Islet precursor cell (in vitro differentiated cells): ENCODE results near the gene AGPAT4.
"Not testable (repeated sequence)": the region's sequence is repeated elsewhere in the genome, so short reads cannot be mapped to it uniquely, and the experiment has no call there.

Experiments
- DNase-seq: peaks from one replicate; pipeline ENCODE4 v3.0.0-alpha.2; 2018

The AGPAT4 gene

DNA sequence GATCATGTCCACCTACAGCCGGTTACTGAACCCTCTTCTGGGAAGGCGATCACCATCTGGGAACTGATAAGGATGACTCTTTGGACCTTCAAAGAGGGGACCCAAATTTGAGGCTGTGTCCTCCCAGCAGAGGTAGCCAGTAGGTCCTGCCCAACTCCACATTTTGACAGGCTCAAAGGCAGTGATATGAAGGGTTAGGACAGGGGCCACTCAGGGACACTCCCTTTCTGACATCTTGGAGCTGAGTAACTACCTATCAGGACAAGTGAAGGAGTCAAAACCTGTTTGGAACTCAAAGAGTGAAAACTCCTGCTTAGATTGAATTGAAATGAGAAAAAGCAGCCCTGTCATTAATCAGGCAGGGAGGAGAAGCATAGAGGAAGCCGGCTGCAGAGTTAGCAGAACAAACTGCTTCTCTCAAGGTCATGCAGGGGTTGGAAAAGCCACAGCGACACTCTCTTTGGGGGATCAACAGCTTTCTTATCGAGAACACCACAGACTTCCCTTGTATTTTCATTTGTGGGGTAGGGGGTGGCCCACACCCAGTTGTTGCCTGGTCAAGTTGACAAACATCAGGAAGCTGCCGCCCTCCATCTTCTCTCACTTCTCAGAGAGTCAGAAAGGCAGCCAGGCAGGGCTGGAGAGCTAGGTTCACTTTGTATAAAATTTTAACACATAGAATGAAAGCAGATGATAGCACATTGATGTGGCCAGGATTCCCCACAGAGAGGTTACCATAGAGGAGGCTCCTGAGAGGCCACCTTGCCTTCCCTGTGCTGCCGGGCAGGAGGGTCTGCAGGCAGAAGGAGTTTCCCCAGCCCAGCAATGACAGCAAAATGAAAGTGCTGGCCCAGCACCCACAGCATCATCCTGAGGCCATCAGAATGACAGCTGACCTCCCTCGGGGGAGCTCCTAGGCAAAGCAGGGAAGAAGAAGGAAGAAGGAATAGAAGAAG, 47.6 kb downstream of the AGPAT4 start:
- no peak for DNase-seq

DNA sequence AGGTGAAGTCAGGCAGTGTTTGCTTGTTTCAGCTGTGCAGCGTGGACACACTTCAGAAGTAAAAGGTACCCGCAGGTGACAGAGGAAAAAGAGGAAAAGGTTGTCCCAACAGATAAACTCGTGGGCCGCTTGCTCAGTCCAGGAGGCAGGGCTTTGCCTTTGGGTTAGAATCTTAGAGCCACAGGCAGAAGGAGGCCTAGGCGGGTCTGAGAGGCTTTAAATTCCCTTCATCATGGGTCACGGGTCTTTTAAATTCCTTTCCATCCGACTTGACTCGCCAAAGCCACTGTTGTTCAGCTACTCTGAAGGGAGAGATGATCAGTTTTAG, 48.2 kb downstream of the AGPAT4 start:
- DNase-seq, result no peak

DNA sequence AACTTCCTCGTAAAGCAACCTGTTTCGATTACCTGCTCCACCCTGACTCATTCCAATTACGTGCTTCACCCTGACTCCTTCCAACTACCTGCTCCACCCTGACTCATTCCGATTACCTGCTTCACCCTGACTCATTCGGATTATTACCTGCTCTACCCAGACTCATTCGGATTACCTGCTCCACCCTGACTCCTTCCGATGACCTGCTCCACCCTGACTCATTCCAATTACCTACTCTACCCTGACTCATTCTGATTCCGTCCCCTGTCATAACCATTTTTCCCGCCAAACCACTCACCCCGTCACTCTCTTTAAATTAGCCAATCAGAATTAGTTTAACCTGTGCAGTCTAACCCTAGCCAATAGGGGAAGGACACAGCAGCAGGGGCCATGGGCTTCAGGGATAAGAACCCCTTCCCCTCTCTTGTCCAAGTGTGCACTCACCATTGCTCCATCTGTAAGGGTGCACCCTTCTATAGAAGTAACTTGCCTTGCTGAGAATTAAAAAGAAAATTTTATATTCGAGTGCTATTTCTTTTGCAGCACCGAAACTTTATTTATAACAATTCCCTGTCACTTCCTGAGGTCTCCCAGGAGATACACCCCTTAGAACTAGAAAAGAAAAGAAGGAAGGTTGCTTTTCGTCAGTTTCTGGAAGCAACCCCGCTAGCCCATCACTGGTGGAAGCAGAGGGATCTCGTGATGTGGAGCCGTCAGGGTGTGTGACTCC, 48.7 kb downstream of the AGPAT4 start:
- not testable (repeated sequence) for DNase-seq

DNA sequence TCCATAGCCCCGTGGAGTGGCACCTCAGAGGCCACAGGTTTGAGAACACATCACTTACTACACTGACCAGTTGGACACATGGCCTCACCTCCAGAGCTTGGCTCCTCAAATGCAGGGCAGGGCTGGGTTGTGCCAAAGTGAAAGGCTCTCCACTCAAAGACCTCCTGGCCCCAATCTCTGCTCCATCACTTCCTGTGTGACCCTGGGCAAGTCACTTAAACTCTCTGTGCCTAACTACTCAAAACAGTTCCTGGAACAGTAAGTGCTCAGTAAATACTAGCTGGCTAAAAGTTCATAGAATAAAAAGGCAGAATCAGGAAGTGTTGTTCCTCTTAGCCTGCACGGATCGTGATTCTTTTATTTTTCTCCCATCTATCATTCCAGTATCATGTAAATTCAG, 50.2 kb downstream of the AGPAT4 start:
- DNase-seq, result no peak

DNA sequence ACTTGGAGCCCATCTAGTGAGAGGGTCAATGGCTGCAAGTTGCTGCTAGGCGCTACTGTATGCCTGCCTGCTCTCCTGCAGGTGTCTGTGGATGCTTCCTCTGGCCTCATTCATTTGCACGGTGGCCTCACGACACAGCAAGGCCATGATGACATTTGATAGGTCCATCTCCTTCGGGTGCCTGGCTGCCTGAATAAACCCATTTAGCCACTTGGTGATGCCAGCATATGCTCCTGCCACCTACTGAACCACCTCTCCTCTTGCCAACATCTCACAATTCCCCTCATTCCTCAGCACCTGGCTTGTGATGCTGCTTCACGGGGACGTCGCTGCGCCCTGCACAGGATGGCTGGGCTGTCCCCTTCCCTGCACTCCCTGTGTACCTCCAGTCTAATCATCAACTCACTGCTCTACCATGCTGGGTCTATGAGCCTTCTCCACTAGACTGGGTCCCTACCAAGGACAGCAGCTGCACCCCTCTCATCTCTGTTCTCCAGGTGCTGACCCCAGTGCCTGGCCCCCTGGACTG, 51.1 kb downstream of the AGPAT4 start:
- no peak for DNase-seq

DNA sequence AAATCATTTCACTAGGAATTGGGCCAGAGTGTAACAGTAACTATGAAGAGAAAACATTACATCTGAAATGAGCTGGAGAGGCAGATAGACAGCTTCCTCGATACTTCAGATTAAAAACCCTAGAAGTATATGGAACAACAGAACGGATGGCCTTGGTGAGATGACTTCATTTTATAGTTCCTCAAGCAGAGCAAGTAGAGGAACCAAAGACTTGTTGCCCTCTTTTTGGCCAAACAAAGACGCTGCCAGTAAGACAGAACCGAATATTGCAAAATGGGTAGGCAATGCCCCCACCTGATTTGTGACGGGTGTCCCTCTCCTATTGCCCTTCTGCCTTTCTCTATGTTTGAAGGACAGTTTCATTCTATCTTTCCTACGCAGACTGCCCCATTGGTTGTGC, 53.5 kb downstream of the AGPAT4 start:
- DNase-seq, result no peak

DNA sequence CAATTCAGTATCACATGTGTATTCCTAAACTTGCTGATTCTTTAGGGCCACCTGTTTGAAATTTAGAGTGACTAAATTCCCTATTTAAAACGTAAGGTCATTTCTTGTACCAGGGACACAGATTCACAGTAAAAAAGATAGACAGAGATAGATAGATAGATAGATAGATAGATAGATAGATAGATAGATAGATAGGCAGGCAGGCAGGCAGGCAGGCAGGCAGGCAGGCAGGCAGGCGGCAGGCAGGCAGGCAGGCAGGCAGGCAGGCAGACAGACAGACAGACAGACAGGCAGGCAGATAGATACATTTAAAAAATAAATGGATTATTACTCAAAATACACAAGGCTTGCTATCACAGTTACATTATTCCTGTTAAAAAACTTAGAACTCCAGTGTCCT, 54.2 kb downstream of the AGPAT4 start:
- DNase-seq, result no peak

DNA sequence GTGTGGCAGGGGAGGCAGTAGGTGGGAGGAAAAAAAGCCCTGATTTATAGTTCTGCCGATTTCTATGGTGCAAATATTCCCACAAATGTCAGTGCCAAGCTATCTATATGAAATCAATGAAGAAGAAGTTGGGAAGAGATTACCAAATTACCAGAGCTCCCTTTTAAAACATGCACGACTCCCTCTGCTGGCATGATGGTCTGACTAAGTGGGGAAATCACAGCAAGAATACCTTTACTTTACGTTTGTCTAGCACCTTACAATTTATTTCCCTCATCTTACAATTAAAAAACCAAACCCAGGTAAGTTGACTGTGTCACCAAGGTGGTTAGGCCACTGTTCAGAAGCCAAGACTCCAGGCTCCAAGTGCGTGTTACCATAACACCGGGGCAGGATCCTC, 55.6 kb downstream of the AGPAT4 start:
- DNase-seq, result no peak

DNA sequence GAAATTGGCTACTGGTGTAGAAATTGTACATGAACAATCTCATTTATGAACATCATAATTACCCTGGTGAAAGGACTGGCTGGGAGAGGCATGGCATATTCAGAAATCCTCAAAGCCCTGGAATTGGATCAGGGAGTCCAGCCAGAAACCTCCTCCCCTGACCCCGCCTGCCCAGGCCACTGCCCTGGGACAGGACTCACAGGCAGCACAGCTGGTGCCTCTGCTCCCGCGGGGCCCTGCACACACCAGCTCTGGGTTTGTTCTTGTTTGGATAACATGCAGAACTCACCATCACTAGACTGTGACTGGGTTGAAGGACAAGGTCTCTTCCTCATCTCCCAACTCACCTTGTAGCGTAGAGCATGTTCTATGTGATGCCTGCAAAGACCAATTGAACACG, 56.2 kb downstream of the AGPAT4 start:
- DNase-seq, result no peak

DNA sequence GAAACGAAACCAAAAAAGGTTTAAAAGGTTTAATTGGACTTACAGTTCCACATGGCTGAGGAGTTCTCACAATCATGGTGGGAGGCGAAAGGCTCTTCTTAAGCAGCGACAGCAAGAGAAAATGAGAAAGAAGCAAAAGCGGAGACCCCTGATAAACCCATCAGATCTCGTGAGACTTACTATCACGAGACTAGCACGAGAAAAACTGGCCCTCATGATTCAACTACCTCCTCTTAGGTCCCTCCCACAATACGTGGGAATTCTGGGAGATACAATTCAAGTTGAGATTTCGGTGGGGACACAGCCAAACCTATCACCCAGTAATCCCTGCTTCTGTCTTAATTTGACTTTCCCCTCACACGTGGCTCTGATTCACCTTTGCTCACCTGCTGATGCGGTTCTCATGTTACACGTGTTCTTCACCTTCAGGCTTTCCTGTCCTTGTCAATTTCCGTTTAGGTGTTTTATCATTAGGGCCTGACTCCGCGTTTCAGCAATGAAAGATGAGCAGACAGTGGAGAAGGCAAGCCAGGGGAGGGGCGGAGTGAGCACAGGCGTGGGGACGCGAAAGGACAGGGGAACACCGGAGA, 57.1 kb downstream of the AGPAT4 start:
- no peak for DNase-seq

DNA sequence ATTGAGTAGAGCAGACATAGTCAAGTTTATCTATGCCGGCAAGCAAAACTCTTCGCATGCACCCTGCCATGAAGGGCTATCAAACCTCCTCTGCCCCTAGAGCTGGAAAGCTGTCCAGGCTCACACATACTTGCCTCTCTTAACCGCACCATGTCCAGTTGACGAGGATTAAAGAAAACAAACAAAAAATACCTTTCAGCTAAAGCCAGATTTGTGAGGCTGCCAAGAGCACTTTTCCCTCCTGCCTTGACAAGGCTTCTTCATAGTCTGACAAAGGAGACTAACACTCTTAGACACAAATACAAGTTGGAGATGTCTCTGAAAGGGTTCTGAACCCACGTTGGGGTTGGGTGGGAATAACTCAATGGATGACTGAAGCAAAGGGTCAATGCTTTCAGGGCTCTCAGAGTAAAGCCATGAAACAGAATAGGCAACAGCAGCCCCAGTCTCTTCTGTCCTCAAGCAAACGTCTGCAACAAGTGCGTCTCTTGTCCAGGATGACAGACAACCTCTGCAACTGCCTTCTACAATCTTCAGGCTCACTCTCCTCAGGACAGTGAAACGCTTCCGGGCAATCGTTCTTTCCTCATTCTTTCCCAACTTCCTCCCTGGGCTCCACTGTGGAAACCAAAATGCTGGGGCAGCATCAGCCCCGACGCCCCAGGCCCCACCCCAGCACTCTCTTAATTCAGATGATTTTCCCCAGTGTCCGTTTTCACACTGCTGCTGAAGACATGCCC, 57.8 kb downstream of the AGPAT4 start:
- DNase-seq, result no peak

DNA sequence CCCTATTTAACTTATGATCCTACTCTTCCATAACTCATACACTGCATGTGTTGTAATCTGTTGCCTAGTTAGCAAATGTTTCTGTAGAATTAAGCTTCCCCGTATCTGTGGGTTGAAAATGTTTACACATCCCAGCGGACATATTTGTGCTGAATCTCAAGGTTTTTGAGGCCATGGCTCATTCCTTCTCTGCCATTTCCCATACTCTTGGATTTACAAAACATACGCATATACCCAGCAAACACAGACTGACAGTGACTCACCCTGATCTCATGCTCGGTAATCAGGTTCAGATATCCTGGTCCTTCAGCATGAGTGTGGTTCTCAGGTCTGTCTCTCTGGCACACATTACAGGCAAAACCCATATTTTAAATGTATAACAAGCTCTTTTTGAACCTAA, 58.7 kb downstream of the AGPAT4 start:
- no peak for DNase-seq

DNA sequence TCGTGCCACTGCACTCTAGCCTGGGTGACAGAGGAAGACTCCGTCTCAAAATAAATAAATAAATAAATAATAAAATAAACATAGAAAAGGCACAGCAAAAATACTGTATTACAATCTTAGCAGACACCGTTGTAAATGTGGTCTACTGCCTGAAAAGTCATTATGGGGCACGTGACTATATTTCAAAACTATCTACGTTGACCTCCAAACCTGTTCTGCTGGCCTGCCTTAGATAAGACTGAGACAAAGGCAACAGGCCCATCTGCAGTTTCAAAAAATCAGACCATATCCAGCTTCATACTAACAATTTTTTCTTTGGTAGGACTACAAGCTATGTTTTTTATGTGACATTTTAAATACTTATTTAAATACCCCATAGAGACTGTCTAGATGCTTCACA, 59.1 kb downstream of the AGPAT4 start:
- DNase-seq, result no peak

DNA sequence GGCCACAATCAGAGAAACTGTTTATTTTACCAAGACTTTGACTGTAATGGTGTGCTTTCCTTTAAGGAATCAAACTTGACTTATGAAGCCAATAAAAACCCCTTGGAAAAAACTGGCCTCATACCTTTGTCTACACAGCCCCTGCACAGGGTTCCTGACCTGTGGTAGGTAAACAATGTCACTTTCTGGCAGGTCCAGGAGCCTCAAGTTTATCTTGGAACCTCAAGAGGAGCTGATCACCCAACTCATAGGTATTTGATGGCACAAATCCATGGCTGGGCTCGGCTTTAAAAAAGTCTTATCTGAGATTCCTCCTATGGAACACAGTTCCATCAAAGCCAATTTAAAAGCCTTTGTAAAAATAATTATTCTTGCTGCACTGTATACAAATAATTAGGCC, 61.0 kb downstream of the AGPAT4 start:
- no peak for DNase-seq

DNA sequence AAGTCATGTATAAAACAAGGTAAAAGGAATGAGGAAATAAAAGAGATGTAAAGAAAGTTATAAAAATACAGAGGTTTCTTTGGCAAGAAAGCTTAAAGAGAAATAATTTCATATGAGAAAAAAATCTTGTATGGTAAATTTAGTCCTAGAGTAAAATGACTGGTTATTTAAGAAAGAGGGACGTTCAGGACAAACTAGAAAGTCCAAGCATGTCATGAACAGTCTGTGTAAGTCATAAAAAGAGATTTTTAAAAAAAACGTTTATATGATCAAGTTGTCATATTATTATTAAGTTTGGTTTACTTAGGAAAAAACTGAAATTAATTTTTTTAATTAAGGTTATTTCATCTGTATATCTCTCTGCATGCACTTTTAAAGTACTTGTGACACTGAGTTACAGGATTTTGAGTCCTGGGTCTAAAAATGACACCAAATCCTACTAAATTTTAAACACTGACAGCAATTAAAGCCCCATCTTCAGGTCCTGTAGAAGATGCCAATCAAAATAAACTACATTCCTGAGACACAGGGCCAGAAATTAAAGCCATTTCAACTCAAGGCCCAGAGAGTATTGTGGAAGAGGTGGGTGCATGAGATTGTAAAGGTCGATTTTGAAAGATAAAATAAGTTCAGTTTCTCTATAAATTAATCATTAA, 62.4 kb downstream of the AGPAT4 start:
- DNase-seq, result no peak

DNA sequence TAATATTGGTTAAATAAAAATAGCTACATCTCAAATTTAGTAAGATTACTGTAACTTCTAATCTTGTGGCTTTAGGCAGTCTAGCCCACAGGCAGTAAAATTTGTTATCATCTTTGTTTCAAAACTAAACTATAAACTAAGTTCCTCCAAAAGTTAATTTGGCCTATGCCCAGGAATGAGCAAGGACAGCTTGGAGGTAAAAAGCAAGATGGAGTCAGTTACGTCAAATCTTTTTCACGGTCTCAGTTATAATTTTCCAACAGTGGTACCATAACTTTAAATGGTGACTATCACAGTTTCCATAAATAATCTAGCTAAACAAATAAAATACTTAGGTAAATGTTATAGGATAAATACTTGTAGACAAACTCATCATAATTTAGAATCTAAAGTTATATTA, 63.0 kb downstream of the AGPAT4 start:
- no peak for DNase-seq

DNA sequence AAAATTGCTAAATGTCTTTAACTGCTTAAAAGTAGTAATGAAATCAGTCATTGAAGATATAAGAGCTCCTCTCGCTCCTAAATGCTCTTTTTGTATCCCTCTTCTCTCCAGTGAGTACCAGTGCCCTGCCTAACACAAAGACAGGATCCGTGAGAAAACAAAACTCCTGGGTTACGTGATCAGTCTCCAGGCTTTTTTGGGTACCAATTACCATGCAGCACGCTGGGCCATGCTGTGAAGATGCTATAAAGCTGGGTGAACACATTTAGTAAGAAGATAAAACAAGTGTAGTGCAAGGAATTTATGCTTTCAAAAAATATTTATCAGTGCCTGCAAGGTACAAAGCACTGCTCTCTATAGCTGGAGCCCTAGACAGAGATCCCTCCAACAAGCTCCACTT, 66.7 kb downstream of the AGPAT4 start:
- DNase-seq, result no peak

DNA sequence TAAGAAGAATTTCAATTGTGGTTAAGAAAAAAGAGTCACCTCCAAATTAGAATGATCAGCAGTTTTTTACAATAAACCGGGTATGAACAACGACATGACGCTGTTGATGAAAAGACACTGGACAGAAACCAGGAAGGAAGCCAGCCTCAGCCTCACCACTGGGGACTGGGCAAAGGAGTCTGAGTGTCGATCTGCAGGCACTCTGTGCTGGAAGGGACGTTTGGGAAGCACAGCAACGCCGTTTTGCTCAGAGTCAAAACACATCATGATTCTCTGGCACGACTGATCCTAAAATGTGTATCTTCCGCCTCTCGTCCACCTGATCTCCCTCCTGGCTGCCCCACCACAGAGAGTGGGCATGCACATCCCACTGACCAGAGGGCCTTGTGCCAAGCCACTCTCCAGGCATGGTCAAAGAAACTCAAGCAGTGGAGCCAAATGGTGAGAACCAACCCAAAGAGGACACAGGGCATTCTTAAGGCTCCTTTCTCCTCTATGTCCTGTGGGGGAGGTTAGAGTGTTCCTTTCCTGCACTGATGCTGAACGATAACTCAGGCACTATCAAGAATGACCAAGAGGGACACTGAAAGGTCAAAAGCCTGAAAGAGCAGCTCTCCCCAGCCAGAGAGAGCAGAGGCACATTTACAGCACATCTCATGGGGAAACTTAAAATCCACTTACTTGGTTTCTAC, 68.8 kb downstream of the AGPAT4 start:
- DNase-seq, result no peak

DNA sequence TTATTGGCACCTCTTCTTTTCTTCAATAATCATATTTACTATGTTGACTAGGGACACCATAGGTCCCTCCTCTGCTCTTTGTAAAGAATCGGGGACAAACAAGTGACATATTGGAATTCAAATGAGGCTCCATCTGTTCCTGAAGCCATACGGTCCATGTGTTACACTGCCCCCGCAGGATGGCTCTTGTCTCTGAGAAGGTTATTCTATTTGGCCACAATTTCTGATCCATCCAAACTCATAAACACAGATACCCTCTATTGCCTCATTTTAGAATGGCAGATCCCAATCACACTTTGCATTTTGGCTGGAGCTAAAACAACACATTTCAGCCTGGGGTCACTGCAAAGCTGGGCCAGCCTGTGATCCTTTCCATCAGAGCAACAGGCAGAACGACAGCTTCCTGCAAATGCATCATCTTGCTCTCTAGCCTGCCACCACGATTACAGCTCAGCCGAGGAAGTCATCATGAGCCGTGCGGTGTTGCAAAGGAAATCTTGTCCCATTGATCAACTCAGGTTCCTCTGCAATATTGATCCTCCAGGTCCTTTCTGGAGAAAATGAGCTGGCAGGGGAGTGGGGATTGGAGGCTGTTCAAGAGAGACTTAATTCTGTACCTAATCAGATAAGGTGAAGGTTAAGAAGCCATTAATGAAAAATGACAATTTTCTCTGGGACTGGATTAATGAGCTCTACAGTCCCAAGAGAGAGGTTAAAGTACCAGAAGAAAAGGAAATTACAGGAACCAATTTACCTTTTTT, 73.1 kb downstream of the AGPAT4 start:
- no peak for DNase-seq

DNA sequence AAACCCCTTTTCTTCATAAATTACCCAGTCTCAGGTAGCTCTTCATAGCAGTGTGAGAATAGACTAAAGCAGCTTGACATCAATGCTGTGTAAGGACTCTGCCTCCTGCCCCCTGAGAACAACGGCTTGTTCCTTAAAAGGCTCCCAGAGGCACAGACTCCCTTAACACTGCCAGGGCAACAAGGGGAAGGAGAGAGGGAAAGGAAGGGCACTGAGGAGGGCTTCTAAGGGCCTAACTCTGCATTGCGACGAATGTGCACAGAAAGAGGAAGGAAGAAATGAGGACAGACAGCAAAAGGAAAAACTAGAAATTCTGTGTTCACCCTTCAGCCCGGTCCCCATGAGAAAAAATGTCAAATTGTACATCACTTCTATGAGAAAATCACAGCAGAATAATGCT, 74.0 kb downstream of the AGPAT4 start:
- no peak for DNase-seq
